Muscle of leg (tissue), 11 donors: ENCODE data around the gene SF3A1. TPM values are rescaled to one million over a fixed set of nuclear protein-coding genes. Genes with fewer than 3 reads are reported as not detected.
A peak's percentile ranks its signal among the peaks of the same experiment; 100 is the strongest.

Experiments used
- DNase-seq: peaks from one replicate; pipeline ENCODE4 v3.0.0; 2013
- H3K27ac ChIP-seq: one replicate; pipeline ENCODE4 v1.5.1; 2013; ENCODE audit warnings: mild to moderate bottlenecking, low read length, control low read depth
- H3K27me3 ChIP-seq: one replicate; pipeline ENCODE4 v1.6.1; 2013; ENCODE audit warnings: low read length; ENCODE audit not compliant: control insufficient read depth, insufficient read depth
- H3K36me3 ChIP-seq: one replicate; pipeline ENCODE4 v1.6.1; 2013; ENCODE audit warnings: low read length; ENCODE audit not compliant: control insufficient read depth, insufficient read depth
- H3K4me1 ChIP-seq: one replicate; pipeline ENCODE4 v1.6.1; 2013; ENCODE audit warnings: low read length; ENCODE audit not compliant: control insufficient read depth, insufficient read depth
- H3K4me3 ChIP-seq: one replicate; pipeline ENCODE4 v1.5.1; 2013; ENCODE audit warnings: low read length, control low read depth
- H3K9me3 ChIP-seq: replicated peaks from 2 replicates; pipeline ENCODE4 v1.6.1; 2013; ENCODE audit warnings: low read depth, low read length; ENCODE audit not compliant: control insufficient read depth
- WGBS: methylation state at CpG from one replicate; pipeline ENCODE4 v1.1.5; 2013; ENCODE audit warnings: missing lambda C conversion rate; ENCODE audit not compliant: insufficient coverage; 5-methylcytosine and 5-hydroxymethylcytosine counted together
- polyA plus RNA-seq, 8 donors: library from polyadenylated mRNA; unstranded; fragments of 120-200 nt; gene quantifications; one replicate each; pipeline versions ENCODE4 v1.2.1 to v1.2.3, GENCODE V29; 2013; ENCODE audit warnings: inconsistent platforms in 1 of 8, low replicate concordance in 1 of 8; ENCODE audit not compliant: insufficient read length in 8 of 8, insufficient read depth in 1 of 8
- total RNA-seq: library from RNA; stranded (reverse); fragments of 120-200 nt; gene quantifications from one replicate; pipeline ENCODE4 v1.2.4, GENCODE V29; 2013

Gene SF3A1
- total and polyA plus RNA-seq, 9 donors, result 23.8 to 110 (median 78.0) TPM

GRCh38 chr22:30371981-30372380 lies 15.3 kb upstream of the SF3A1 start:
- Histone ChIP-seq H3K4me3 (no peak overlapping the region), H3K27ac (no peak overlapping the region), H3K27me3 (no peaks in the 10 kb centered on the region), H3K4me1 (peaks cover 12% of the 10 kb centered on the region), H3K9me3 (no peaks in the 10 kb centered on the region), H3K36me3 (peaks cover under 1% of the 10 kb centered on the region)
- no peak for DNase-seq
- 80% methylated on average over 11 of the region's 13 CpGs for WGBS

GRCh38 chr22:30371321-30371720 lies 14.6 kb upstream of the SF3A1 start:
- 85% methylated on average over 9 of the region's 9 CpGs for WGBS
- Histone ChIP-seq H3K36me3 (no peaks in the 10 kb centered on the region), H3K9me3 (no peaks in the 10 kb centered on the region), H3K4me1 (peaks cover 12% of the 10 kb centered on the region), H3K4me3 (no peak overlapping the region), H3K27me3 (no peaks in the 10 kb centered on the region), H3K27ac (no peak overlapping the region)
- no peak for DNase-seq

- Histone ChIP-seq H3K36me3 (no peaks in the 10 kb centered on the region), H3K9me3 (no peaks in the 10 kb centered on the region), H3K4me3 (no peak overlapping the region), H3K27me3 (no peaks in the 10 kb centered on the region), H3K27ac (no peak overlapping the region), H3K4me1 (peaks cover 12% of the 10 kb centered on the region)
- WGBS, result 71% methylated on average over 16 of the region's 19 CpGs
- no peak for DNase-seq
Measured at GRCh38 chr22:30370641-30371230, 14.0 kb upstream of the SF3A1 start.

GRCh38 chr22:30368420-30368819 lies 11.7 kb upstream of the SF3A1 start:
- no peaks in the 10 kb centered on the region for H3K9me3 ChIP-seq
- H3K4me3 ChIP-seq, result no peak overlapping the region
- WGBS, result 90% methylated on average over 8 of the region's 9 CpGs
- peaks cover 9% of the 10 kb centered on the region for H3K4me1 ChIP-seq
- no peaks in the 10 kb centered on the region for H3K27me3 ChIP-seq
- DNase-seq, result no peak
- no peaks in the 10 kb centered on the region for H3K36me3 ChIP-seq
- no peak overlapping the region for H3K27ac ChIP-seq

GRCh38 chr22:30365891-30366290 lies 9.2 kb upstream of the SF3A1 start:
- H3K27ac ChIP-seq, result no peak overlapping the region
- H3K9me3 ChIP-seq, result no peaks in the 10 kb centered on the region
- no peak overlapping the region for H3K4me3 ChIP-seq
- 90% methylated on average over 17 of the region's 18 CpGs for WGBS
- no peaks in the 10 kb centered on the region for H3K36me3 ChIP-seq
- DNase-seq, result no peak
- H3K4me1 ChIP-seq, result peaks cover 5% of the 10 kb centered on the region
- H3K27me3 ChIP-seq, result no peaks in the 10 kb centered on the region

GRCh38 chr22:30362651-30363281 lies 6.1 kb upstream of the SF3A1 start:
- Histone ChIP-seq H3K4me1 (no peaks in the 10 kb centered on the region), H3K27me3 (peaks cover 6% of the 10 kb centered on the region), H3K36me3 (no peaks in the 10 kb centered on the region), H3K27ac (no peak overlapping the region), H3K9me3 (no peaks in the 10 kb centered on the region), H3K4me3 (no peak overlapping the region)
- no peak for DNase-seq
- 55% methylated on average over 6 of the region's 7 CpGs for WGBS

GRCh38 chr22:30361916-30362650 lies 5.4 kb upstream of the SF3A1 start:
- Histone ChIP-seq H3K36me3 (no peaks in the 10 kb centered on the region), H3K9me3 (no peaks in the 10 kb centered on the region), H3K4me3 (no peak overlapping the region), H3K27me3 (peaks cover 8% of the 10 kb centered on the region), H3K27ac (no peak overlapping the region), H3K4me1 (peaks cover 3% of the 10 kb centered on the region)
- WGBS, result 70% methylated on average over 8 of the region's 10 CpGs
- DNase-seq, result no peak

- Histone ChIP-seq H3K4me1 (peaks cover 19% of the 10 kb centered on the region), H3K4me3 (no peak overlapping the region), H3K27ac (no peak overlapping the region), H3K27me3 (peaks cover 8% of the 10 kb centered on the region), H3K36me3 (peaks cover 8% of the 10 kb centered on the region), H3K9me3 (no peaks in the 10 kb centered on the region)
- no peak for DNase-seq
- 80% methylated on average over 6 of the region's 6 CpGs for WGBS
Measured at GRCh38 chr22:30358541-30358940, 1.8 kb upstream of the SF3A1 start.

GRCh38 chr22:30357650-30358215 lies 1.0 kb upstream of the SF3A1 start:
- Histone ChIP-seq H3K27me3 (peaks cover 8% of the 10 kb centered on the region), H3K36me3 (peaks cover 13% of the 10 kb centered on the region), H3K4me3 (no peak overlapping the region), H3K9me3 (no peaks in the 10 kb centered on the region), H3K4me1 (peaks cover 19% of the 10 kb centered on the region), H3K27ac (no peak overlapping the region)
- no peak for DNase-seq
- 62% methylated on average over 4 of the region's 22 CpGs for WGBS

GRCh38 chr22:30357236-30357570 lies 509 bp upstream of the SF3A1 start:
- 0% methylated on average over 9 of the region's 9 CpGs for WGBS
- no peak for DNase-seq
- Histone ChIP-seq H3K4me3 (peak overlapping the region; percentile 88), H3K36me3 (peaks cover 18% of the 10 kb centered on the region), H3K4me1 (peaks cover 19% of the 10 kb centered on the region), H3K9me3 (no peaks in the 10 kb centered on the region), H3K27ac (peak overlapping the region; percentile 31), H3K27me3 (peaks cover 8% of the 10 kb centered on the region)
